GM12873 (cell line): ENCODE data around the gene ZNF597.

Source experiments
- CTCF ChIP-seq: IDR thresholded peaks from 2 replicates; pipeline ENCODE4 v1.5.1; 2012; ENCODE audit warnings: low read depth, mild to moderate bottlenecking, moderate library complexity, low read length, control low read depth; ENCODE audit not compliant: insufficient read depth; ENCODE audit errors: missing control alignments

The ZNF597 gene

GRCh38 chr16:3388325-3388724, 55.0 kb downstream of the ZNF597 start:
- no peak for TF ChIP-seq CTCF

GRCh38 chr16:3383045-3383448, 60.3 kb downstream of the ZNF597 start:
- no peak for TF ChIP-seq CTCF
